Measurements from ENCODE around the gene SLC17A7.

Gene SLC17A7

DNA sequence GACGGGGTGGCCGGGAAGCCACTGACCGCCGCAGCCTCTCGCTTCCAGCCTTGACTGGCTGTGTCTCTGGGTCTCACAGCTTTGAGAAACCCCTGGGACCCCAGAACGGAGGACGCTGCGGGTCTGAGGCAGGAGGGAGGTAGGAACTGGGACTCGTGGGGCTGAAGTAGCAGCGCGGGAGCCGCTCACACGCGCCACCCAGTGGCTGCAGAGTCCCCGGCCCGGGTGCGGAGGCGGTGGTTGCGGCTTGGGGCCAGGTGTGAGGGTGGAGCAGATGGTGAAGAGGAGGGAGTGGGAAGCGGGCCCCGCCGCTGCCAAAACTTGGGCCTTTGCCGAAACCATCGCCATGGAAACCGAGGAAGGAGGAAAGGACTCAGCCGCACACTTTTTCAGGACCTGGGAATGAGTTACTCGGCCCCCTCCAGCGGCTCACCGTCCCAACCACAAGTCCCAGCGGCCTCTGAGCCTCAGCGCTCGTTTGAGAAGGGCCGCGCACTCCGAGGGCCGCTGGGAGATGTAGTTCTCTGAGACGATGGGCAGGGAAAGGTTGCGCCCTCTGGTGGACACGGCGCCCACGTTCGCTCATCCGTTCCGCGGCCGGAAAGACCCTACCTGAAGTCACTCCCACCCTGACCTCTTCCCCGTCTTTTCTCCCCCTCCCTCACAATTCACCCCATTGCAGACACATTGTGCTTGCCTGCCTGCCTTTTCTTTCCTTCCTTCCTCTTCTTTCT, 2.2 kb upstream of the SLC17A7 start:
- peak overlapping the region; percentile 47 for H3K27ac ChIP-seq
- H3K9me3 ChIP-seq, result no peaks in the 10 kb centered on the region
- peak; percentile 74 for TF ChIP-seq CTCF (IDR thresholded peaks at IDR 0.05)
- peak overlapping the region; percentile 73 to 92 for H3K4me3 ChIP-seq (ENCODE audit: low read depth in 1 of 2, low read length in 1 of 2)
- H3K4me1 ChIP-seq (ENCODE audit: control insufficient read depth in 1 of 2, insufficient read depth in 1 of 2, low read depth in 1 of 2, low read length in 1 of 2), result peaks cover 17 to 18% of the 10 kb centered on the region in 2 experiments
- H3K27me3 ChIP-seq, result peaks cover 46% of the 10 kb centered on the region
- H3K36me3 ChIP-seq, result peaks cover 16% of the 10 kb centered on the region

- Histone ChIP-seq H3K27me3 (peaks cover 52% of the 10 kb centered on the region), H3K27ac (peak overlapping the region; percentile 47), H3K4me1 (ENCODE audit: control insufficient read depth in 1 of 2, insufficient read depth in 1 of 2, low read depth in 1 of 2, low read length in 1 of 2) (peaks cover 17 to 18% of the 10 kb centered on the region in 2 experiments), H3K36me3 (peaks cover 14% of the 10 kb centered on the region), H3K4me3 (ENCODE audit: low read depth in 1 of 2, low read length in 1 of 2) (peak overlapping the region; percentile 73 to 92), H3K9me3 (no peaks in the 10 kb centered on the region)
- no peak for TF ChIP-seq CTCF (IDR thresholded peaks at IDR 0.05)
These were observed 1.5 kb upstream of the SLC17A7 start for GRCh38 chr19:49442771-49443365.

DNA sequence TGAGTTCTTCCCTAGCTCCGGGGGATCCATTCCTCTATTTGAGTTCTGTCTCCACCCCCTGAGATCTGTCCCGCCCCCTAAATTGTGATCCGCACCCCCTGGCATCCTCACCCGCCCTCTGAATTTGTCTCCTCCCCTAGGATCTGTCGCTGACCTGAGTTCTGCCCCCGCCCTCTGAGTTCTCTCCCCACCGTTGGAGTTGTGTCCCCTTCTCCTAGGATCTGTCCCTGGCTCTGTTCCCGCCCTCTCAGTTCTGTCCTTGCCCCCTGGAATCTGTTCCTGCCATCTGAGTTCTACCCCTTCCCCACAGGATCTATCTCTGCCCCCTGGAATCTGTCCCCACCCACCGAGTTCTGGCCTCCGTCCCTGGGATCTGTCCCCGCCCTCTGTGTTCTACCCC, 1.0 kb upstream of the SLC17A7 start:
- Histone ChIP-seq H3K9me3 (no peaks in the 10 kb centered on the region), H3K4me1 (ENCODE audit: control insufficient read depth in 1 of 2, insufficient read depth in 1 of 2, low read depth in 1 of 2, low read length in 1 of 2) (peaks cover 17 to 18% of the 10 kb centered on the region in 2 experiments), H3K4me3 (ENCODE audit: low read depth in 1 of 2, low read length in 1 of 2) (peak overlapping the region; percentile 73 to 92), H3K36me3 (peaks cover 9% of the 10 kb centered on the region), H3K27me3 (peaks cover 57% of the 10 kb centered on the region), H3K27ac (no peak overlapping the region)
- TF ChIP-seq CTCF (IDR thresholded peaks at IDR 0.05), result no peak

- no peak for TF ChIP-seq CTCF (IDR thresholded peaks at IDR 0.05)
- peaks cover 61% of the 10 kb centered on the region for H3K27me3 ChIP-seq
- no peak overlapping the region for H3K4me3 ChIP-seq (ENCODE audit: low read depth in 1 of 2, low read length in 1 of 2)
- no peak overlapping the region for H3K27ac ChIP-seq
- H3K4me1 ChIP-seq (ENCODE audit: control insufficient read depth in 1 of 2, insufficient read depth in 1 of 2, low read depth in 1 of 2, low read length in 1 of 2), result peaks cover 17 to 18% of the 10 kb centered on the region in 2 experiments
- H3K9me3 ChIP-seq, result no peaks in the 10 kb centered on the region
- peaks cover 7% of the 10 kb centered on the region for H3K36me3 ChIP-seq
These were observed 628 bp upstream of the SLC17A7 start for GRCh38 chr19:49441960-49442350.

- TF ChIP-seq CTCF (IDR thresholded peaks at IDR 0.05), result no peak
- no peak overlapping the region for H3K27ac ChIP-seq
- H3K9me3 ChIP-seq, result no peaks in the 10 kb centered on the region
- no peak overlapping the region for H3K4me3 ChIP-seq (ENCODE audit: low read depth in 1 of 2, low read length in 1 of 2)
- H3K36me3 ChIP-seq, result no peaks in the 10 kb centered on the region
- peaks cover 17 to 18% of the 10 kb centered on the region in 2 experiments for H3K4me1 ChIP-seq (ENCODE audit: control insufficient read depth in 1 of 2, insufficient read depth in 1 of 2, low read depth in 1 of 2, low read length in 1 of 2)
- H3K27me3 ChIP-seq, result peaks cover 75% of the 10 kb centered on the region
These were observed 703 bp downstream of the SLC17A7 start for GRCh38 chr19:49440439-49441209.

Data from neutrophil (primary cell).